K562 treated with DMSO at 1 percent for 48 hours (cell line): ENCODE data around the gene TIMM8A. TPM values are rescaled to one million over a fixed set of nuclear protein-coding genes. Genes with fewer than 3 reads are reported as not detected.

Experiments used
- total RNA-seq: library from RNA; unstranded; fragments of 300-600 nt; gene quantifications from 2 replicates; pipeline ENCODE4 v1.2.3, GENCODE V29; 2022; ENCODE audit warnings: low replicate concordance; ENCODE audit errors: extremely low read depth

The TIMM8A gene, protein sequence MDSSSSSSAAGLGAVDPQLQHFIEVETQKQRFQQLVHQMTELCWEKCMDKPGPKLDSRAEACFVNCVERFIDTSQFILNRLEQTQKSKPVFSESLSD
- not detected in 2 replicates for total RNA-seq

DNA sequence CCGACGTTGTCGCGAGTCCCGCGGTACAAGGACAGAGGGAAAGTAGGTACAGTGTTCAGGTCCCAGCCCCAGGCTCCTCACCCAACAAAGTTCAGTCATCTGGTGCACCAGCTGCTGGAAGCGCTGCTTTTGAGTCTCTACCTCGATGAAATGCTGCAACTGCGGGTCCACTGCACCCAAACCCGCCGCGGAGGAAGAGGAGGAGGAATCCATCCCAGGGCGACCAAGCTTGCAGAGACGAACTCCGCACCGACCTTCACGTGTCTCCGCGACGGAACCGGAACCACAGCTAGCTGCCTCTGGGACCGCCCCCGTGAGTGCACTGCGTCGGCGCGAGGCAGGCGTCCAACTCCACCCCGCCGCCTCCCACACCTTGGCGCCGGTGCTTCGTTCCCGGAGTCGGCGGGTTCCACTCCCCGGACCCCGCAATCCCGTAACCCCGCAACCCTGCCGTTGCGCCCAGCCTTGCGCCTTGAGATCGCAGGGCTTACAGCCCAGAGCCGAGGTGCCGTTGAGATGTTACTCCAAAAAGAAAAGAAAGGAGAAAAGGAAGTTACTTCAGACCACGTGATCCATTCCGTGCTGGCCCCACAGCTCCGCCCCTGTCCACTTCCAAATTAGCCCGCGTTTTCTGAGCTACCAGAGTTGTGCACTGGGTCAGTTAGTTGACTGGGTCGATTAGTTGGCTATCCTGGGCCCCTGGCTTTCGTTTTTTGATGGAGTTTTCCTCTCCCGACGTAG, at the start of gene TIMM8A:
Gene TIMM8A (minus strand): TSS at position 291 of the 741 bp plus-strand sequence. CDS start 78 bp downstream, at position 213.

DNA sequence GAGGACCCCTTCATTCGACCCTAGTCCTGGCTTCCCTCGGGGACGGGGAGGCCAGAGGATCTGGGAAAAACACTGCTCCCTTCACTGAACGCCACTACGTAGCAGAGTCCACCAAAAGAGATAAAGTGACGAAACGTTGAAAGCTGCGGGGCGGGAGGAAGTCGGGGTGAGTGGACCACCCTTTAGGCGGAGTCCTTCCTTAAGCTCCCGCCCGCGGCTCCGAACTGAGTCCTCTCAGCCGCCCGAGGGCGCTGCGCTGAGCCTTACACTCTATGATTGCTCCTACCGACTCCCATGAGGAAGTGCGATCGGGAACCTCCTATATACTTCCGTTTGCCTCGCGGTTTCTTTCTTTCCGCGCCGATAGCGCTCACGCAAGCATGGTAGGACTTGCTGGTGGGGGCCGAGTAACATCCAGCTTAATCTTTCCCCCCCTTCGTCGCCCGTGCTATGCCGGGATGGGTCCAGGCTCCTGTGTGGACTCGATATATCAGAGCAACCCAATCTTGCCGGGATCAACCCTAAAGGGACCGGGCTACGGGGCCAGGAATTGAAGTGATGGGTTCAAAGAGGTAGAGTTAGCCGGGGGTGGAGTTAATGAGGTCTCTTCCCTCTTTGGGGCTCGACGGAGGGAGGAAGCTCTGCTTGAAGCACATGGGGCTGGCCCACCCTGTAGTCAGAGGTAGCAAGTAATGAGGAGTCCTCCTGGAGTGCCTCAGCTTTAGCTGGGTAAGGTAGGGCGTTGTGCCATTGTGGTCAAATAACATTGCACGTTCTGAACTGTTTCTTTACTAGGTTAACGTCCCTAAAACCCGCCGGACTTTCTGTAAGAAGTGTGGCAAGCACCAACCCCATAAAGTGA, 42.4 kb upstream of the TIMM8A start, which contains the start of gene RPL36A:
Gene RPL36A (plus strand): TSS at position 348 of the 862 bp plus-strand sequence. CDS start 33 bp downstream, at position 381.

DNA sequence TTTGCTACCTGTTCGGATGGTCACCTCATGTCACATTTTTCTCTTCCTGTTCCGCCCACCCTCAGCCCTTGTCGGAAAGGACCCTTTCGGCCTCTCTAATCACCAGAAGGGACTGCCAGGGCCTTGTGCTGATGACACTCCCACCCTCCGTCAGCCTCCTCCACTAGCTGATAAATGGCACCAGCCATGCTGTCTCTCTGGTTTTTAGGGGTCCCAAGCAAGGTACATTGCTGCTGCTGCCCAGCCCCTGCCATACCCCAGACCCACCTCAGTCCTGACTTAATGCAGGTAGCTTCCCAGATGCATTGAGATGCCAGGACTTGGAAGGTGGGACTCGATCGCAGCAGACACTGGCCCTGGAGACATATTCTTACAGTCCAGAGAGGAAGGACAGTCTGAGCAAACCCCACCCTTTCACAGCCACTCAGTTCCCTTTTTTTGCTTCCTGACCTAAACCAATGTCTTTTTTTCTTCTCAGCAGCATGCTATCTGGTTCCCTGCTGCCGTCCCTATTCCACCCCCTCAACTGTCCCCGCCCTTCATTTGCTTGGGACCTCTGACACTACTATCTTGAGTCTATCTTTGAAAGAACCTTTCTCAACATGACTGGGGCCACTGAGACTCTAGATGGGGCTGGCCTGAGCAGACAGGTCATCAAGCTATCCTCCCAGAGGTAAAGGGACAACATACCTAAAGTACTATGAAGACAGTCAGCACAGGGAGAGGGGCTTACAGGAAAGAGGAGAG, 37.4 kb upstream of the TIMM8A start, which contains the start of gene BTK:
Gene BTK (minus strand): TSS at position 397 of the 747 bp plus-strand sequence. CDS start 10,907 bp downstream, outside the sequence.

Other genes starting within 250 kb of the TIMM8A start
- gene DRP2, start 129.0 kb downstream of the TIMM8A start, total RNA-seq = not detected in 2 replicates
- gene TAF7L, start 57.4 kb downstream of the TIMM8A start, total RNA-seq = not detected in 2 replicates
- gene BTK, start 37.4 kb upstream of the TIMM8A start, total RNA-seq = not detected in 2 replicates
- 6,008 TPM in 1 of 2 replicates, not detected in the other for gene RPL36A, start 42.3 kb upstream of the TIMM8A start, total RNA-seq
- gene GLA, start 59.2 kb upstream of the TIMM8A start, total RNA-seq = not detected in 2 replicates
- not detected in 2 replicates for gene HNRNPH2, start 59.5 kb upstream of the TIMM8A start, total RNA-seq
- not detected in 2 replicates for gene ARMCX4, start 136.7 kb upstream of the TIMM8A start, total RNA-seq
- gene ARMCX1, start 201.8 kb upstream of the TIMM8A start, total RNA-seq = not detected in 2 replicates